ENCODE data around the gene SMIM20.

Gene SMIM20

GRCh38 chr4:25870081-25870480 lies 43.9 kb upstream of the SMIM20 start:
- Histone ChIP-seq H3K4me2 (ENCODE audit: low read length) (no peak overlapping the region), H3K9ac (ENCODE audit: low read length) (no peak overlapping the region), H4K20me1 (ENCODE audit: insufficient read depth, low read length) (no peaks in the 10 kb centered on the region), H3K36me3 (replicated peaks; ENCODE audit: low read depth, low read length) (peaks cover 6% of the 10 kb centered on the region), H3K27ac (ENCODE audit: low read length) (no peak overlapping the region), H3K27me3 (ENCODE audit: low read depth, low read length) (no peaks in the 10 kb centered on the region), H3K79me2 (ENCODE audit: low read length) (no peaks in the 10 kb centered on the region), H3K9me3 (ENCODE audit: insufficient read depth, low read length) (no peaks in the 10 kb centered on the region), H2AFZ (ENCODE audit: low read depth, low read length) (no peak overlapping the region), H3K4me1 (ENCODE audit: low read length) (peaks cover 58% of the 10 kb centered on the region), H3K4me3 (ENCODE audit: low read length) (no peak overlapping the region)
- no peak for TF ChIP-seq CTCF (IDR thresholded peaks at IDR 0.05; ENCODE audit: low read depth, low read length)
- no peak for TF ChIP-seq EZH2phosphoT487 (IDR thresholded peaks at IDR 0.05; ENCODE audit: low read depth)

GRCh38 chr4:25872851-25873631 lies 41.0 kb upstream of the SMIM20 start:
- peak overlapping the region; percentile 68 for H3K9ac ChIP-seq (ENCODE audit: low read length)

GRCh38 chr4:25873632-25874129 lies 40.3 kb upstream of the SMIM20 start:
- Histone ChIP-seq H3K4me2 (ENCODE audit: low read length) (peak overlapping the region; percentile 75), H3K9ac (ENCODE audit: low read length) (peak overlapping the region; percentile 68), H3K4me1 (ENCODE audit: low read length) (peaks cover 88% of the 10 kb centered on the region), H4K20me1 (ENCODE audit: insufficient read depth, low read length) (no peaks in the 10 kb centered on the region), H3K79me2 (ENCODE audit: low read length) (no peaks in the 10 kb centered on the region), H2AFZ (ENCODE audit: low read depth, low read length) (peak overlapping the region; percentile 37; the same call in 1 of the 2 replicates), H3K9me3 (ENCODE audit: insufficient read depth, low read length) (no peaks in the 10 kb centered on the region), H3K27me3 (ENCODE audit: low read depth, low read length) (no peaks in the 10 kb centered on the region), H3K27ac (ENCODE audit: low read length) (peak overlapping the region; percentile 97), H3K4me3 (ENCODE audit: low read length) (peak overlapping the region; percentile 51), H3K36me3 (replicated peaks; ENCODE audit: low read depth, low read length) (peaks cover 6% of the 10 kb centered on the region)
- no peak for TF ChIP-seq CTCF (IDR thresholded peaks at IDR 0.05; ENCODE audit: low read depth, low read length)
- TF ChIP-seq EZH2phosphoT487 (IDR thresholded peaks at IDR 0.05; ENCODE audit: low read depth): no peak

More at GRCh38 chr4:25872851-25873631, 41.0 kb upstream of the SMIM20 start:
- Histone ChIP-seq H3K79me2 (ENCODE audit: low read length) (no peaks in the 10 kb centered on the region), H3K4me2 (ENCODE audit: low read length) (peak overlapping the region; percentile 75), H3K27me3 (ENCODE audit: low read depth, low read length) (no peaks in the 10 kb centered on the region), H2AFZ (ENCODE audit: low read depth, low read length) (peak overlapping the region; percentile 8; the same call in 1 of the 2 replicates), H3K4me3 (ENCODE audit: low read length) (peak overlapping the region; percentile 51; the same call in 1 of the 2 replicates), H3K27ac (ENCODE audit: low read length) (peak overlapping the region; percentile 97), H3K36me3 (replicated peaks; ENCODE audit: low read depth, low read length) (peaks cover 6% of the 10 kb centered on the region), H4K20me1 (ENCODE audit: insufficient read depth, low read length) (no peaks in the 10 kb centered on the region), H3K4me1 (ENCODE audit: low read length) (peaks cover 82% of the 10 kb centered on the region), H3K9me3 (ENCODE audit: insufficient read depth, low read length) (no peaks in the 10 kb centered on the region)
- TF ChIP-seq EZH2phosphoT487 (IDR thresholded peaks at IDR 0.05; ENCODE audit: low read depth) (no peak), CTCF (IDR thresholded peaks at IDR 0.05; ENCODE audit: low read depth, low read length) (no peak)

GRCh38 chr4:25874655-25875054 lies 39.4 kb upstream of the SMIM20 start:
- TF ChIP-seq EZH2phosphoT487 (IDR thresholded peaks at IDR 0.05; ENCODE audit: low read depth) (no peak), CTCF (IDR thresholded peaks at IDR 0.05; ENCODE audit: low read depth, low read length) (no peak)
- Histone ChIP-seq H3K9ac (ENCODE audit: low read length) (peak overlapping the region; percentile 68), H3K4me3 (ENCODE audit: low read length) (peak overlapping the region; percentile 51)

More at GRCh38 chr4:25874655-25875054, 39.4 kb upstream of the SMIM20 start:
- H3K27ac ChIP-seq (ENCODE audit: low read length): peak overlapping the region; percentile 97
- H3K36me3 ChIP-seq (replicated peaks; ENCODE audit: low read depth, low read length): peaks cover 6% of the 10 kb centered on the region
- H3K4me1 ChIP-seq (ENCODE audit: low read length): peaks cover 98% of the 10 kb centered on the region
- H3K9me3 ChIP-seq (ENCODE audit: insufficient read depth, low read length): no peaks in the 10 kb centered on the region
- H2AFZ ChIP-seq (ENCODE audit: low read depth, low read length): no peak overlapping the region
- no peaks in the 10 kb centered on the region for H4K20me1 ChIP-seq (ENCODE audit: insufficient read depth, low read length)
- peak overlapping the region; percentile 75 for H3K4me2 ChIP-seq (ENCODE audit: low read length)
- H3K27me3 ChIP-seq (ENCODE audit: low read depth, low read length): no peaks in the 10 kb centered on the region
- H3K79me2 ChIP-seq (ENCODE audit: low read length): no peaks in the 10 kb centered on the region
